ENCODE data around the gene SNAP25.

- TF ChIP-seq CTCF (conservative IDR thresholded peaks at IDR 0.05) = no peak
- TF ChIP-seq EZH2 (IDR thresholded peaks at IDR 0.05; ENCODE audit: low read depth) = no peak
Observed at GRCh38 chr20:10228330-10228729, 9.7 kb downstream of the SNAP25 start.

Measured in PC-9 (cell line).